Panc1 (cell line): ENCODE data around the gene DDX1. TPM values are rescaled to one million over a fixed set of nuclear protein-coding genes. Genes with fewer than 3 reads are reported as not detected.

Experiments
- ATAC-seq: fragments of 200-7000 bp; cut with Tn5 transposase; 2 replicates; pipeline ENCODE4 v1.9.1; 2020; ENCODE audit warnings: mild to moderate bottlenecking, moderate library complexity
- BruUV-seq: library from RNA; stranded (reverse); fragments of 400-500 nt; replicated peaks from 2 replicates; lab custom pipeline; 2021; lab: Mats Ljungman, UMichigan
- CTCF ChIA-PET: fragments of 300-600 bp; sonication (Branson Sonifier 250); formaldehyde crosslinking; loops from one replicate; lab custom pipeline; 2022; ENCODE audit warnings: antibody characterized with exemption; lab: Charles Lee
- POLR2A ChIA-PET: fragments of 300-600 bp; sonication (Branson Sonifier 250); formaldehyde crosslinking; loops from one replicate; lab custom pipeline; 2022; ENCODE audit warnings: antibody characterized with exemption; lab: Charles Lee
- DNase-seq: peaks from one replicate; pipeline ENCODE4 v3.0.0-alpha.2; 2010; ENCODE audit warnings: low read depth, low spot score
- H3K27ac ChIP-seq: 2 replicates; pipeline ENCODE4 v1.5.1; 2011; ENCODE audit warnings: mild to moderate bottlenecking, low read length, inconsistent platforms
- H3K27me3 ChIP-seq: fragments of 200-500 bp; sonication (Bioruptor generic); 2 replicates; pipeline ENCODE4 v1.6.0; 2014; ENCODE audit warnings: low read length, inconsistent platforms; ENCODE audit not compliant: control insufficient read depth, insufficient read depth
- H3K36me3 ChIP-seq: fragments of 200-500 bp; sonication (Bioruptor generic); 2 replicates; pipeline ENCODE4 v1.5.1; 2014; ENCODE audit warnings: inconsistent platforms, mild to moderate bottlenecking, low read length, moderate library complexity; ENCODE audit not compliant: control insufficient read depth, insufficient read depth
- H3K4me1 ChIP-seq: 2 replicates; pipeline ENCODE4 v1.5.1; 2011; ENCODE audit warnings: inconsistent platforms, mild to moderate bottlenecking, low read length, moderate library complexity; ENCODE audit not compliant: control insufficient read depth, insufficient read depth
- H3K4me3 ChIP-seq, 2 experiments: 2 replicates each; pipeline ENCODE4 v1.5.1; 2011 to 2012; ENCODE audit warnings: low read depth in 2 of 2, low read length in 2 of 2, mild to moderate bottlenecking in 2 of 2, inconsistent platforms in 1 of 2, moderate library complexity in 1 of 2
- H3K9me3 ChIP-seq: fragments of 200-500 bp; sonication (Bioruptor generic); 2 replicates; pipeline ENCODE4 v1.5.1; 2014; ENCODE audit warnings: low read depth, mild to moderate bottlenecking, inconsistent platforms, low read length, moderate library complexity; ENCODE audit not compliant: control insufficient read depth, insufficient read depth
- POLR2AphosphoS5 ChIP-seq: IDR thresholded peaks from 2 replicates; pipeline ENCODE4 v1.6.1; 2012; ENCODE audit warnings: mild to moderate bottlenecking, low read depth, low read length, moderate library complexity
- SIN3A ChIP-seq: IDR thresholded peaks from 2 replicates; pipeline ENCODE4 v1.6.1; 2012; ENCODE audit warnings: low read depth, mild to moderate bottlenecking, low read length, moderate library complexity, borderline replicate concordance; ENCODE audit not compliant: insufficient read depth
- TCF7L2 ChIP-seq: IDR thresholded peaks from 2 replicates; pipeline ENCODE4 v1.6.1; 2011; ENCODE audit warnings: mild to moderate bottlenecking, low read depth, low read length, inconsistent platforms
- in situ Hi-C: cut with HindIII; loops from 2 replicates; pipeline ENCODE4 v1.10.0; 2016; ENCODE audit warnings: low sequenced_read_pairs, low pct_unique_long_range_greater_than_20kb
- intact Hi-C: fragments of 100-400 bp; cut with micrococcal nuclease; formaldehyde crosslinking; loops from one replicate; pipeline ENCODE4 v1.10.0; 2022; ENCODE audit not compliant: unreplicated experiment
- total RNA-seq: library from RNA; stranded (reverse); gene quantifications from one replicate; pipeline ENCODE4 v1.2.1, GENCODE V29; 2021; ENCODE audit not compliant: unreplicated experiment
- TF ChIP-seq, protein P1 (sequence below), 2 experiments: IDR thresholded peaks; 2 replicates each; pipeline ENCODE4 v1.6.1; 2011 to 2012; ENCODE audit warnings: low read depth in 2 of 2, control low read depth in 1 of 2, low read length in 1 of 2, mild to moderate bottlenecking in 1 of 2, moderate library complexity in 1 of 2; ENCODE audit not compliant: insufficient read depth in 1 of 2
- TF ChIP-seq, protein P2 (sequence below): fragments of 450-650 bp; IDR thresholded peaks from 2 replicates; pipeline ENCODE4 v1.5.1; 2017; ENCODE audit warnings: mild to moderate bottlenecking

The DDX1 gene
- total RNA-seq, 1 experiment from 2014 or later = 102 TPM

DNA sequence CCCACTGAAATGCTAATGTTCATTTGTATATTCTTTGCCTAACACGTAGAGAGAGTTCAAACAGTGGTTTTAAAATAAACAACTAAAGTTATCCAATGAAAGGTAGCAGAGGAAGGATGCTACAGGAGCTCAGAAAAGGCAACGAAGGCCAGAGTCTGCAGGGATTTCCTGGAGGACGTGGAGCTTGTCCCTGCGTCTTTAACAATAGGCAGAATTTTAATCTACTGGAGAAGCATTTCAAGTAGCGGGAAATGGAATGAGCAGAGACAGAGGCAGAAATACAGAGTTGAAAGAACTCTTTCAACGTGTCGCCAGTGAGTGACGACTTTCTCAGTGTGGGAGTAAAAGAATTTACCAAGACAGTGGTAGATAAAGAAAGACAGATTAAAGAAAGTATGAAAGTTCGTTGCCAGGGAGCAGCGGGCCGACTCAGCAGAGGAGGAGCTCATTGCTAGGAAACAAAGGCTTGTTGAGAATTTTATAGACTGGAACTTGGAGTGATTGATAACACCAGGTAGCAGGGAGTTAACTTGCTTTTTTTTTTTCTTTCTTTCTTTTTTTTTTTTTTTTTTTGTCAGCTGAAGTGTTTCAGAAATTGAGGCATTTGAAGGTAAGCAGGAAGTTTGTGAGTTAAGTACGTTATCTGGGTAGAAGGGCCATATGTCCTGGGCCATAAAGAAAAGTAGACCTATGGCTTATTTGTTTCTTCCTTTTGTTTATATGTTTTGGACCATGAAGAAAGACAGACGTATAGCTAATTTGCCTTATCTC lies 29.9 kb upstream of the DDX1 start:
- no peaks in the 10 kb centered on the region for H3K27me3 ChIP-seq
- ATAC-seq (peak; percentile 59), DNase-seq (no peak)
- no TSS peak for BruUV-seq
- H3K36me3 ChIP-seq = no peaks in the 10 kb centered on the region; the same call in 1 of the 2 replicates
- ChIA-PET POLR2A (no interaction called here), CTCF (interaction anchor here (0.6 to 1.0 kb wide), 2 partner anchors 16 to 331 kb away, joined by 3 to 6 read pairs; no protein-coding TSS in a partner anchor)
- peak overlapping the region; percentile 94 for H3K27ac ChIP-seq
- in situ Hi-C loops (no loop called here), intact Hi-C loops (no loop called here)
- peaks cover 12% of the 10 kb centered on the region for H3K4me1 ChIP-seq
- TF ChIP-seq, protein P1, sequence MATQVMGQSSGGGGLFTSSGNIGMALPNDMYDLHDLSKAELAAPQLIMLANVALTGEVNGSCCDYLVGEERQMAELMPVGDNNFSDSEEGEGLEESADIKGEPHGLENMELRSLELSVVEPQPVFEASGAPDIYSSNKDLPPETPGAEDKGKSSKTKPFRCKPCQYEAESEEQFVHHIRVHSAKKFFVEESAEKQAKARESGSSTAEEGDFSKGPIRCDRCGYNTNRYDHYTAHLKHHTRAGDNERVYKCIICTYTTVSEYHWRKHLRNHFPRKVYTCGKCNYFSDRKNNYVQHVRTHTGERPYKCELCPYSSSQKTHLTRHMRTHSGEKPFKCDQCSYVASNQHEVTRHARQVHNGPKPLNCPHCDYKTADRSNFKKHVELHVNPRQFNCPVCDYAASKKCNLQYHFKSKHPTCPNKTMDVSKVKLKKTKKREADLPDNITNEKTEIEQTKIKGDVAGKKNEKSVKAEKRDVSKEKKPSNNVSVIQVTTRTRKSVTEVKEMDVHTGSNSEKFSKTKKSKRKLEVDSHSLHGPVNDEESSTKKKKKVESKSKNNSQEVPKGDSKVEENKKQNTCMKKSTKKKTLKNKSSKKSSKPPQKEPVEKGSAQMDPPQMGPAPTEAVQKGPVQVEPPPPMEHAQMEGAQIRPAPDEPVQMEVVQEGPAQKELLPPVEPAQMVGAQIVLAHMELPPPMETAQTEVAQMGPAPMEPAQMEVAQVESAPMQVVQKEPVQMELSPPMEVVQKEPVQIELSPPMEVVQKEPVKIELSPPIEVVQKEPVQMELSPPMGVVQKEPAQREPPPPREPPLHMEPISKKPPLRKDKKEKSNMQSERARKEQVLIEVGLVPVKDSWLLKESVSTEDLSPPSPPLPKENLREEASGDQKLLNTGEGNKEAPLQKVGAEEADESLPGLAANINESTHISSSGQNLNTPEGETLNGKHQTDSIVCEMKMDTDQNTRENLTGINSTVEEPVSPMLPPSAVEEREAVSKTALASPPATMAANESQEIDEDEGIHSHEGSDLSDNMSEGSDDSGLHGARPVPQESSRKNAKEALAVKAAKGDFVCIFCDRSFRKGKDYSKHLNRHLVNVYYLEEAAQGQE (IDR thresholded peaks at IDR 0.05; ENCODE audit: insufficient read depth in 1 of 2, low read depth in 2 of 2, low read length in 1 of 2) = no peak
- no peak for TF ChIP-seq POLR2AphosphoS5
- TF ChIP-seq, protein P2, sequence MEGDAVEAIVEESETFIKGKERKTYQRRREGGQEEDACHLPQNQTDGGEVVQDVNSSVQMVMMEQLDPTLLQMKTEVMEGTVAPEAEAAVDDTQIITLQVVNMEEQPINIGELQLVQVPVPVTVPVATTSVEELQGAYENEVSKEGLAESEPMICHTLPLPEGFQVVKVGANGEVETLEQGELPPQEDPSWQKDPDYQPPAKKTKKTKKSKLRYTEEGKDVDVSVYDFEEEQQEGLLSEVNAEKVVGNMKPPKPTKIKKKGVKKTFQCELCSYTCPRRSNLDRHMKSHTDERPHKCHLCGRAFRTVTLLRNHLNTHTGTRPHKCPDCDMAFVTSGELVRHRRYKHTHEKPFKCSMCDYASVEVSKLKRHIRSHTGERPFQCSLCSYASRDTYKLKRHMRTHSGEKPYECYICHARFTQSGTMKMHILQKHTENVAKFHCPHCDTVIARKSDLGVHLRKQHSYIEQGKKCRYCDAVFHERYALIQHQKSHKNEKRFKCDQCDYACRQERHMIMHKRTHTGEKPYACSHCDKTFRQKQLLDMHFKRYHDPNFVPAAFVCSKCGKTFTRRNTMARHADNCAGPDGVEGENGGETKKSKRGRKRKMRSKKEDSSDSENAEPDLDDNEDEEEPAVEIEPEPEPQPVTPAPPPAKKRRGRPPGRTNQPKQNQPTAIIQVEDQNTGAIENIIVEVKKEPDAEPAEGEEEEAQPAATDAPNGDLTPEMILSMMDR = no peak
- no peak for TF ChIP-seq TCF7L2
- no peak for TF ChIP-seq SIN3A
- H3K9me3 ChIP-seq = no peaks in the 10 kb centered on the region
- H3K4me3 ChIP-seq = peak overlapping the region; percentile 68 to 97

DNA sequence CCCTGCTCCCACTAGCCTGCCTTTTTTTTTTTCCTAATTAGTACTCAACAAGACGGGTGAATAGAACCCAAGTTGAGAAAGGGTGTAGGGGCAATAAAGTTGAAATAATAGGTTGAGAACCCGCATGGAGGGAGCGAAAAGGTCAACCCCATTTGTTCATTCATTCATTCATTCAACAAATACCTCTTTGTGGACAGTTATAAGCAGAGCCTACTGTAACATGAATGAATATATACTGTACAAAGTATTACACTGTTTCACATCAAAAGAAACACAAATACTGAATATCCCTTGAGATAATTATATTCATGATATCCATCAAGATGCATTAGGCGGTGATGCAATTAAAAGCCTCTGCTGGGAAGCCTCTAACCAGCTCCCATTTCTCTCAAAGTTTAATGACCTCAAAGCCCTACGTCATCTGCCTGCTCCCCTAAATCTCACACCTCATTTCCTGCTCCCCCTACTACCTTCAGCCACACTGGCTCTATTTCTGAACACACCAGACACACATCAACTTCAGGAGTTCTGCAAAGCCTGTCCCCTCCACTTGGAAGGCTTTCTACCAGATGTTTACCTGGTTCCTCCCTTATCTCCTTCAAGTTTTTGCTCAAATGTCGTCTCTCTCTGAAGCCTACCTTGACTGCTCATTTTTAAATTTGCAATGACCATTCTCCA lies 29.2 kb upstream of the DDX1 start:
- Histone ChIP-seq H3K27ac (no peak overlapping the region), H3K27me3 (no peaks in the 10 kb centered on the region), H3K4me3 (no peak overlapping the region), H3K9me3 (no peaks in the 10 kb centered on the region), H3K36me3 (no peaks in the 10 kb centered on the region; the same call in 1 of the 2 replicates), H3K4me1 (peaks cover 12% of the 10 kb centered on the region)
- POLR2A ChIA-PET = no interaction called here
- TF ChIP-seq, protein P1 (IDR thresholded peaks at IDR 0.05; ENCODE audit: insufficient read depth in 1 of 2, low read depth in 2 of 2, low read length in 1 of 2) = no peak
- TF ChIP-seq TCF7L2 (no peak), POLR2AphosphoS5 (no peak), SIN3A (no peak)
- TF ChIP-seq, protein P2 = no peak
- no TSS peak for BruUV-seq
- DNase-seq = no peak
- intact Hi-C loops = no loop called here
- ATAC-seq = no peak
- in situ Hi-C loops = no loop called here
- CTCF ChIA-PET = interaction anchor here (0.6 kb wide), 1 partner anchor 332 kb away, joined by 6 read pairs; no protein-coding TSS in a partner anchor
